OCI-LY1 (cell line): ENCODE measurements around the gene IGSF10.
"Not testable (repeated sequence)": the region's sequence is repeated elsewhere in the genome, so short reads cannot be mapped to it uniquely, and the experiment has no call there.

Experiments used
- H2AFZ ChIP-seq: fragments of 200-600 bp; sonication (generic), shearing (Covaris generic); 2 replicates; pipeline ENCODE4 v1.6.0; 2014; ENCODE audit warnings: antibody characterized with exemption, mild to moderate bottlenecking, low read length
- H3F3A ChIP-seq: fragments of 200-600 bp; sonication (generic), shearing (Covaris generic); 2 replicates; pipeline ENCODE4 v1.6.0; 2014; ENCODE audit warnings: mild to moderate bottlenecking, antibody characterized with exemption, low read length, moderate library complexity; ENCODE audit not compliant: insufficient read depth
- H3K27ac ChIP-seq: fragments of 200-600 bp; sonication (generic); 2 replicates; pipeline ENCODE4 v1.5.1; 2014; ENCODE audit warnings: low read length, mixed run types, mild to moderate bottlenecking, low read depth; ENCODE audit not compliant: poor library complexity, severe bottlenecking
- H3K27me3 ChIP-seq: fragments of 200-600 bp; sonication (generic); 2 replicates; pipeline ENCODE4 v1.6.0; 2014; ENCODE audit warnings: antibody characterized with exemption, mild to moderate bottlenecking, low read length, moderate library complexity; ENCODE audit not compliant: insufficient read depth
- H3K36me3 ChIP-seq: fragments of 200-600 bp; sonication (generic); 2 replicates; pipeline ENCODE4 v1.6.1; 2014; ENCODE audit warnings: mild to moderate bottlenecking, antibody characterized with exemption, low read length, moderate library complexity, mixed read lengths; ENCODE audit not compliant: insufficient read depth
- H3K4me1 ChIP-seq: fragments of 200-600 bp; sonication (generic); 2 replicates; pipeline ENCODE4 v1.5.1; 2014; ENCODE audit warnings: mild to moderate bottlenecking, low read length, moderate library complexity; ENCODE audit not compliant: insufficient read depth, severe bottlenecking
- H3K4me2 ChIP-seq: fragments of 200-600 bp; sonication (generic), shearing (Covaris generic); 2 replicates; pipeline ENCODE4 v1.6.1; 2014; ENCODE audit warnings: low read length
- H3K4me3 ChIP-seq: fragments of 200-600 bp; sonication (generic); 2 replicates; pipeline ENCODE4 v1.5.1; 2014; ENCODE audit warnings: low read length, low read depth, mild to moderate bottlenecking, mixed read lengths; ENCODE audit not compliant: poor library complexity, severe bottlenecking
- H3K79me2 ChIP-seq: fragments of 200-600 bp; shearing (Covaris generic); 2 replicates; pipeline ENCODE4 v1.6.1; 2016; ENCODE audit warnings: mixed run types, low read length, mixed read lengths; ENCODE audit not compliant: insufficient read depth
- H3K9ac ChIP-seq: fragments of 200-600 bp; sonication (generic), shearing (Covaris generic); 2 replicates; pipeline ENCODE4 v1.6.1; 2014; ENCODE audit warnings: mild to moderate bottlenecking, low read length, mixed read lengths
- H3K9me2 ChIP-seq: fragments of 200-600 bp; sonication (generic), shearing (Covaris generic); 2 replicates; pipeline ENCODE4 v1.6.1; 2014; ENCODE audit warnings: low read depth, mild to moderate bottlenecking, low read length, mixed read lengths
- H3K9me3 ChIP-seq: fragments of 200-600 bp; shearing (Covaris generic); 2 replicates; pipeline ENCODE4 v1.6.1; 2014; ENCODE audit warnings: low read length, mixed read lengths
- H4K20me1 ChIP-seq: fragments of 200-600 bp; sonication (generic), shearing (Covaris generic); 2 replicates; pipeline ENCODE4 v1.6.0; 2016; ENCODE audit warnings: mild to moderate bottlenecking, low read length; ENCODE audit not compliant: insufficient read depth
- CTCF ChIP-seq: fragments of 200-600 bp; sonication (generic), shearing (Covaris generic); IDR thresholded peaks from 2 replicates; pipeline ENCODE4 v1.5.1; 2017; ENCODE audit warnings: mild to moderate bottlenecking, antibody characterized with exemption, low read length, moderate library complexity, mixed read lengths
- EZH2 ChIP-seq: fragments of 200-600 bp; sonication (generic), shearing (Covaris generic); IDR thresholded peaks from 2 replicates; pipeline ENCODE4 v1.8.0; 2017; ENCODE audit warnings: borderline replicate concordance, mixed run types, mild to moderate bottlenecking, antibody characterized with exemption, low read length, moderate library complexity, mixed read lengths

Gene IGSF10

GRCh38 chr3:151491525-151491924, 30.7 kb upstream of the IGSF10 start:
- no peak overlapping the region for H2AFZ ChIP-seq

GRCh38 chr3:151487833-151488232, 27.0 kb upstream of the IGSF10 start:
- not testable (repeated sequence) for H4K20me1 ChIP-seq, H3K4me3 ChIP-seq, H3K9ac ChIP-seq, H3K27ac ChIP-seq, H3K9me2 ChIP-seq, H3K27me3 ChIP-seq, H3K36me3 ChIP-seq, H3K4me1 ChIP-seq, H3K79me2 ChIP-seq, H3F3A ChIP-seq, H3K4me2 ChIP-seq, H2AFZ ChIP-seq, H3K9me3 ChIP-seq

More at GRCh38 chr3:151491525-151491924, 30.7 kb upstream of the IGSF10 start:
- no peaks in the 10 kb centered on the region for H3K9me3 ChIP-seq
- peaks cover 4% of the 10 kb centered on the region; the same call in 1 of the 2 replicates for H3K9me2 ChIP-seq
- H3K4me2 ChIP-seq: no peak overlapping the region
- no peaks in the 10 kb centered on the region for H3F3A ChIP-seq
- no peak for TF ChIP-seq CTCF
- no peak for TF ChIP-seq EZH2
- H3K9ac ChIP-seq: no peak overlapping the region
- H3K79me2 ChIP-seq: no peaks in the 10 kb centered on the region
- no peaks in the 10 kb centered on the region for H3K4me1 ChIP-seq
- no peaks in the 10 kb centered on the region for H4K20me1 ChIP-seq
- no peaks in the 10 kb centered on the region for H3K36me3 ChIP-seq
- no peaks in the 10 kb centered on the region for H3K27me3 ChIP-seq
- no peak overlapping the region for H3K4me3 ChIP-seq
- H3K27ac ChIP-seq: no peak overlapping the region

- Histone ChIP-seq H3K36me3 (no peaks in the 10 kb centered on the region), H3F3A (no peaks in the 10 kb centered on the region), H3K9ac (no peak overlapping the region), H3K4me1 (no peaks in the 10 kb centered on the region), H3K79me2 (no peaks in the 10 kb centered on the region), H2AFZ (no peak overlapping the region), H3K9me2 (no peaks in the 10 kb centered on the region), H3K27me3 (no peaks in the 10 kb centered on the region), H3K4me3 (no peak overlapping the region), H3K4me2 (no peak overlapping the region), H3K27ac (no peak overlapping the region), H4K20me1 (no peaks in the 10 kb centered on the region), H3K9me3 (0 out of 2 replicates have a peak, but pooled peaks cover 3% of the 10 kb centered on the region)
- TF ChIP-seq EZH2: no peak
- no peak for TF ChIP-seq CTCF
Measured at GRCh38 chr3:151483961-151484520, 23.2 kb upstream of the IGSF10 start.

- Histone ChIP-seq H3K4me1 (no peaks in the 10 kb centered on the region), H3K9ac (no peak overlapping the region), H3K9me2 (no peaks in the 10 kb centered on the region), H3K27me3 (no peaks in the 10 kb centered on the region), H3K4me3 (no peak overlapping the region), H3K9me3 (0 out of 2 replicates have a peak, but pooled peaks cover 3% of the 10 kb centered on the region), H3K79me2 (no peaks in the 10 kb centered on the region), H3F3A (no peaks in the 10 kb centered on the region), H3K4me2 (no peak overlapping the region), H2AFZ (no peak overlapping the region), H4K20me1 (no peaks in the 10 kb centered on the region), H3K27ac (no peak overlapping the region), H3K36me3 (no peaks in the 10 kb centered on the region)
- TF ChIP-seq CTCF: no peak
- no peak for TF ChIP-seq EZH2
Measured at GRCh38 chr3:151483488-151483887, 22.6 kb upstream of the IGSF10 start.
